Urinary bladder (tissue), 4 donors: ENCODE measurements around the gene TSC22D1. TPM values are rescaled to one million over a fixed set of nuclear protein-coding genes. Genes with fewer than 3 reads are reported as not detected.

Experiments used
- DNase-seq: peaks from one replicate; pipeline ENCODE4 v3.0.0-alpha.2; 2015; ENCODE audit errors: extremely low spot score
- H3K27ac ChIP-seq: one replicate; pipeline ENCODE4 v1.5.1; 2013; ENCODE audit warnings: low read depth, mild to moderate bottlenecking, moderate library complexity
- H3K36me3 ChIP-seq: one replicate; pipeline ENCODE4 v1.6.1; 2013; ENCODE audit warnings: mild to moderate bottlenecking, moderate library complexity; ENCODE audit not compliant: insufficient read depth
- H3K4me1 ChIP-seq: one replicate; pipeline ENCODE4 v1.6.1; 2013; ENCODE audit warnings: mild to moderate bottlenecking, moderate library complexity; ENCODE audit not compliant: insufficient read depth
- H3K4me3 ChIP-seq: one replicate; pipeline ENCODE4 v1.5.1; 2013; ENCODE audit warnings: low read depth, low read length
- WGBS: extraction: QIAGEN DNeasy Blood & Tissue Kit; methylation state at CpG from one replicate; pipeline ENCODE4 v1.1.7; 2013; 5-methylcytosine and 5-hydroxymethylcytosine counted together
- polyA plus RNA-seq: library from polyadenylated mRNA; stranded (reverse); fragments of 200-250 nt; gene quantifications from one replicate; pipeline ENCODE4 v1.2.3, GENCODE V29; 2013
- total RNA-seq: library from RNA; depleted of rRNA; stranded (reverse); fragments of >200 nt; gene quantifications from one replicate; pipeline ENCODE4 v1.2.3, GENCODE V29; 2014
- donor health status: healthy with polysubstance abuse.
- donor health status: healthy.

The TSC22D1 gene
- total and polyA plus RNA-seq, 2 donors: 104 to 240 TPM

GRCh38 chr13:44433863-44434765, 142.0 kb downstream of the TSC22D1 start:
- no peaks in the 10 kb centered on the region for H3K4me1 ChIP-seq
- WGBS: 86% methylated on average over 15 of the region's 15 CpGs
- peak overlapping the region; percentile 60 for H3K4me3 ChIP-seq
- no peak for DNase-seq
- H3K27ac ChIP-seq: peak overlapping the region; percentile 66
- H3K36me3 ChIP-seq: peaks cover 2% of the 10 kb centered on the region

DNA sequence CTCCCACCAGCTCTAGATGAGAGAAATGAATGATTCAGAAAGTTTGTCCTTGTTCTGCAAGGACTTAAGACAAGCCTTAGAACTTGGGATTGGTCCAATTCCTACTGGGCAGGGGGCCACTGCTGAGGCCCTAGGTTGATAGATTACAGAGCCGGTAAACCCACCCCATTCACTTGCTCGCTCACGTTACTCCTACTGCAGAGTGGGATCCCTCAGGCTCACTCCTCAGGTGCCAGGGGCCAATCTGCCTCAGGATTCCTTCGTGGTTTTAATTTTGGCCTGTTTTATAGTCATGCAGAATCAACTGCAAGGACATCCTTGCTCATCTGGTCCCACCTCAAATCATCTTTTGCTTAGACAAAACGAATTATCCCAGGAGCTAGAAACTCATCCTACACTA, 143.5 kb downstream of the TSC22D1 start:
- H3K36me3 ChIP-seq: peaks cover 2% of the 10 kb centered on the region
- peaks cover 2% of the 10 kb centered on the region for H3K4me1 ChIP-seq
- no peak for DNase-seq
- no peak overlapping the region for H3K4me3 ChIP-seq
- no peak overlapping the region for H3K27ac ChIP-seq
- WGBS: 76% methylated on average over 5 of the region's 5 CpGs

GRCh38 chr13:44431150-44431549, 145.0 kb downstream of the TSC22D1 start:
- Histone ChIP-seq H3K4me3 (no peak overlapping the region), H3K27ac (no peak overlapping the region), H3K36me3 (peaks cover 2% of the 10 kb centered on the region), H3K4me1 (peaks cover 2% of the 10 kb centered on the region)
- 89% methylated on average over 4 of the region's 4 CpGs for WGBS
- DNase-seq: no peak

DNA sequence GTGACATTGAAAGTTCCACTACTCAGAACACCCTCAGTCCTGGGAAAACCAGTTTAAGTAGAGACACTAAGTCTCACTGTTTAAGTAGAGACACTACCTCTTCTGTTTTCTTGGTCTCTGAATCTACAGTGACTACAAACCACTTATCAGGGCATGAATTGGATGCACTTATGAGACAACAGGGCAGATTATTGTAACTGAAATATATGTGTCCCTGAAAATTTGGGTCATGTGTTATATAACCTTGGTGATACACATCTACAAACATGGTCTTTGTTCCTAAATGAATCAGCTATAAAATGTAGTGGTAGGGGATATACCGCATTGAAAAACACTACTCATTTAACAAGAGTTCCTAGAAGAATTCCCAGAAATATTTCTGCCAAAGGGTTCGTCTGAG, 146.8 kb downstream of the TSC22D1 start:
- no peak overlapping the region for H3K27ac ChIP-seq
- H3K36me3 ChIP-seq: peaks cover under 1% of the 10 kb centered on the region
- peaks cover 2% of the 10 kb centered on the region for H3K4me1 ChIP-seq
- H3K4me3 ChIP-seq: no peak overlapping the region
- WGBS: 78% methylated on average over 2 of the region's 2 CpGs
- DNase-seq: no peak

DNA sequence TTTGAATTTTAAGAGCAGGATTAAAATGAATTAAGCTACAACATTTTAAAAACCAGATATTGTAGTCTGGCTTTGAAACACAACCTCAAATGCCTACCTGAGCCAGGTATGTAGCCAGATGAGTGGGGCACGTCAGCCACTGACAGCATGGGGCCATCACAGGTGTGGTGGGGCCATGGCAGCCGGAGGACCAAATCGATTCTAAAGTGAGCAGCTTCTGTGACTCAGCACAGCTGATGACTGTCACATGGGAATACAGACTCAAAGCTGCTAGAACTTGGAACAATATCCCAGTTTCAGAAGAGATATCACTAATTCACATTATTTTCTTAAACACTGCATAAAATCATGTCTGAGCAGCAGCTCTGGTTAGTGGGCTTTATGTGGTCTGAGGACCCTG, 149.7 kb downstream of the TSC22D1 start:
- H3K4me3 ChIP-seq: no peak overlapping the region
- 82% methylated on average over 3 of the region's 3 CpGs for WGBS
- H3K4me1 ChIP-seq: peaks cover 2% of the 10 kb centered on the region
- DNase-seq: no peak
- no peaks in the 10 kb centered on the region for H3K36me3 ChIP-seq
- no peak overlapping the region for H3K27ac ChIP-seq

- 91% methylated on average over 2 of the region's 2 CpGs for WGBS
- H3K27ac ChIP-seq: no peak overlapping the region
- no peaks in the 10 kb centered on the region for H3K36me3 ChIP-seq
- DNase-seq: no peak
- H3K4me1 ChIP-seq: peaks cover 2% of the 10 kb centered on the region
- no peak overlapping the region for H3K4me3 ChIP-seq
Observed at GRCh38 chr13:44425815-44426078, 150.4 kb downstream of the TSC22D1 start.

DNA sequence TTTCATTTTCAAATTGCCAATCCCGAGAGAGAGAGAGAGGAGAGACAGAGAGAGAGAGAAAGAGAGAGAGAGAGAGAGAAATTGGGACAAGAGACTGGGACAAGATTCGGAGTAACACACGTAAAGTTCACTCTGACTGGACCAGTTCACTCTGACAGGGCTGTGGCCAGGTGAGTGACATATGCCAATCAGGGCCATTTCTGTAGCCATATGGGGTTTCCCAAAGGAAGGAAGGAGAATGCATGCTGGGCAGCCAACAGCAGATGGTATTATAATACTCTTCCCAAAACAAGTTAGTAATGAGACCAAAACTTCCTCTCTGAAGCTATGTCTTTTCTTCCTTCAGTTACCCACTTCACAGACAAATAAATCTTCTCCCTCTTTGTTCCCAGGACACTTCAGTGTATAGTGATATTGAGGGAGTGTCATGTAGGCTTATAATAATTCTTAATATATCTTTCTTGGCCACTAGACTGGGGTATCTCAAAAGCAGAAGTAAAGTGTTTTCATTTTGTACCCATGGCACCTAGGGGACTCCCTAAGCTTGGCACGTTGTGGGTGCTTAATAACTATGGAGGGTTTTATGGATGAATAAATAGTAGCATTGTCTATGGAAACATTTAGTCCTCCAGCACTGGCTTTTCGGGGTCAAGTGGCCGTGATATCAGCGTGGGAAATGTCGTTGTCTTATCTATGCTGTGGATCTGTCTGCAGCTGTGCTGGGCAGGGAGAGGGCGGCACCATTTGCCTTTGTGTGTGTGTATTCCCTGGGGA, 150.9 kb downstream of the TSC22D1 start:
- 62% methylated on average over 9 of the region's 9 CpGs for WGBS
- H3K4me3 ChIP-seq: no peak overlapping the region

DNA sequence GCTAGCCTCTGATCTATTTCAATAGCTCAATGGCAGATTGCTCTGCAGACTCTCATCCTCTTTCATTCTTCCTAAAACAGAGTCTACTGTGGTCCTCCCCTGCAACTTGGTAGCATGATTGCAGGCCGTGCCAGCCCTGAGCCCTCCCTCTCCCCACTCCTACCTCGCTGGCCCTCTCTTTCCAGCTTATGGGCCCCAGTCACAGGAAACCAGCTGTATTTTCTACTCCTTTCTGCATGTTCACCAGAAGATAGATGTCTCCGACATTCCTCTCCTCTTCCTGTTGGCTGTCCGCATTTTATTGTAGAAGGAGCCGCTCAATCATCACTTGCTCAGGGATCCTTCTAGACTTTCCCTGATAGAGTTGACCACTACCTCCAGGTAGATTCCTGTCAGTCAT, 152.3 kb downstream of the TSC22D1 start:
- Histone ChIP-seq H3K4me3 (no peak overlapping the region), H3K27ac (no peak overlapping the region), H3K36me3 (no peaks in the 10 kb centered on the region), H3K4me1 (peaks cover 2% of the 10 kb centered on the region)
- 94% methylated on average over 5 of the region's 5 CpGs for WGBS
- no peak for DNase-seq

More for the DNA sequence above, 150.9 kb downstream of the TSC22D1 start:
- H3K4me1 ChIP-seq: peaks cover 2% of the 10 kb centered on the region
- no peak overlapping the region for H3K27ac ChIP-seq
- no peaks in the 10 kb centered on the region for H3K36me3 ChIP-seq
- no peak for DNase-seq

- DNase-seq: no peak
- Histone ChIP-seq H3K4me3 (no peak overlapping the region), H3K36me3 (no peaks in the 10 kb centered on the region), H3K27ac (no peak overlapping the region), H3K4me1 (no peaks in the 10 kb centered on the region)
- 81% methylated on average over 15 of the region's 15 CpGs for WGBS
Observed at GRCh38 chr13:44422755-44423643, 153.1 kb downstream of the TSC22D1 start.

- Histone ChIP-seq H3K27ac (no peak overlapping the region), H3K4me1 (no peaks in the 10 kb centered on the region), H3K36me3 (no peaks in the 10 kb centered on the region), H3K4me3 (no peak overlapping the region)
- no peak for DNase-seq
- whole genome bisulfite sequencing: 95% methylated on average over 2 of the region's 2 CpGs
Observed at GRCh38 chr13:44421853-44422525, 154.1 kb downstream of the TSC22D1 start.

- no peak for DNase-seq
- no peaks in the 10 kb centered on the region for H3K36me3 ChIP-seq
- 88% methylated on average over 15 of the region's 15 CpGs for WGBS
- H3K4me1 ChIP-seq: no peaks in the 10 kb centered on the region
- no peak overlapping the region for H3K4me3 ChIP-seq
- H3K27ac ChIP-seq: no peak overlapping the region
Observed at GRCh38 chr13:44420376-44421220, 155.5 kb downstream of the TSC22D1 start.

DNA sequence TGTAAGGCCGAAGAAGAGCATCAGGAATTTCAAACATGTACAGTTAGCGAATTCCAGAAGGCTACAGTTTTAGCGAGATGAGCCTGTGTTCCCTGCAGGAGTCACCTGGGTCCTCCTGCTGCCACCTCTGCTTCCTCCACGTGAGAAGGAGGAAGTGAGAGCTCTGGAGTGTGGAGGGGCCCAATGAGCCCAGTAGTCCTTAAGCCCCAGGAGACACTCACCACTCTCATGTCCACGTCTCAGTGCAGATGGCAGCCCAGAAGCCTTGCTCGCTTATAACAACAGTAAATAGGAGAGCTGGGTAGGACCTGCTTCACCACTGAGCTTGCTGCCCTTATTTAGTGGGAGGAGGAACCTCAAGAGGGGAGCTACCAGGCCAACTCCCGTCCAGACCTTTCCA, 158.3 kb downstream of the TSC22D1 start:
- no peaks in the 10 kb centered on the region for H3K36me3 ChIP-seq
- no peaks in the 10 kb centered on the region for H3K4me1 ChIP-seq
- 78% methylated on average over 7 of the region's 7 CpGs for WGBS
- H3K4me3 ChIP-seq: no peak overlapping the region
- no peak overlapping the region for H3K27ac ChIP-seq
- DNase-seq: no peak
